HUES6 (cell line): ENCODE data around the gene PLXNB1.
"Not testable (repeated sequence)": the region's sequence is repeated elsewhere in the genome, so short reads cannot be mapped to it uniquely, and the experiment has no call there.

Source experiments
- H3K27ac ChIP-seq: 2 replicates; pipeline ENCODE4 v1.7.0; 2013; ENCODE audit warnings: low read depth, mild to moderate bottlenecking, low read length, inconsistent platforms
- H3K27me3 ChIP-seq: 2 replicates; pipeline ENCODE4 v1.6.1; 2013; ENCODE audit warnings: low read length; ENCODE audit not compliant: control insufficient read depth, insufficient read depth
- H3K36me3 ChIP-seq: 2 replicates; pipeline ENCODE4 v1.6.1; 2013; ENCODE audit warnings: low read length; ENCODE audit not compliant: control insufficient read depth, insufficient read depth
- H3K4me1 ChIP-seq: 2 replicates; pipeline ENCODE4 v1.6.1; 2013; ENCODE audit warnings: low read length; ENCODE audit not compliant: control insufficient read depth, insufficient read depth
- H3K4me3 ChIP-seq: 2 replicates; pipeline ENCODE4 v1.5.1; 2013; ENCODE audit warnings: low read depth, low read length
- H3K9ac ChIP-seq: one replicate; pipeline ENCODE4 v1.6.1; 2013; ENCODE audit warnings: mild to moderate bottlenecking, low read length
- H3K9me3 ChIP-seq: 2 replicates; pipeline ENCODE4 v1.6.1; 2013; ENCODE audit warnings: low read depth, low read length; ENCODE audit not compliant: control insufficient read depth, insufficient read depth

The PLXNB1 gene

DNA sequence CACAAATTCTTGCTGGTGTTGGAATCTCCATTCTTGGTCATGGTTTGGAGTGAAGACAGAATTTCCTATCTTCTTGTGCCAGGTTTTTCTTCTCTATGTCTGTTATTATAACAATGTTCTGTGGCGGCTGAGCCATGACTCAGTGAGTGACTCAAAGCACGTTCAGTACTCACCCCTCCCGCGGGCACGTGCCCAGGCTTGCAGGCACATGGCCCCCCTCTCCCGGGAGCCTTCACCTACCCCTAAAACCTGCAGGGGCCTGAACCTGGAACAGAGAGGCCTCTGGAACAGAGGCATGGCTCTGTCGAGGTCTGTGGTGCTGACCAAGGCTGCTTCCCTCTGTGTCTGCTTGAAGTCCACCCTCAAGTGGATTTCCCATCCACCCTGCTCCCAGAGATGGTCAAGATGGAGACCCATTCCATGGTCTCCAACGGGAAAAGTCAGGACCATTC is 27.6 kb downstream of the PLXNB1 start:
- H3K9ac ChIP-seq = no peak overlapping the region
- H3K9me3 ChIP-seq = no peaks in the 10 kb centered on the region
- H3K4me1 ChIP-seq = peaks cover 7% of the 10 kb centered on the region
- no peak overlapping the region for H3K27ac ChIP-seq
- H3K27me3 ChIP-seq = no peaks in the 10 kb centered on the region
- no peak overlapping the region for H3K4me3 ChIP-seq
- peaks cover 53% of the 10 kb centered on the region for H3K36me3 ChIP-seq

DNA sequence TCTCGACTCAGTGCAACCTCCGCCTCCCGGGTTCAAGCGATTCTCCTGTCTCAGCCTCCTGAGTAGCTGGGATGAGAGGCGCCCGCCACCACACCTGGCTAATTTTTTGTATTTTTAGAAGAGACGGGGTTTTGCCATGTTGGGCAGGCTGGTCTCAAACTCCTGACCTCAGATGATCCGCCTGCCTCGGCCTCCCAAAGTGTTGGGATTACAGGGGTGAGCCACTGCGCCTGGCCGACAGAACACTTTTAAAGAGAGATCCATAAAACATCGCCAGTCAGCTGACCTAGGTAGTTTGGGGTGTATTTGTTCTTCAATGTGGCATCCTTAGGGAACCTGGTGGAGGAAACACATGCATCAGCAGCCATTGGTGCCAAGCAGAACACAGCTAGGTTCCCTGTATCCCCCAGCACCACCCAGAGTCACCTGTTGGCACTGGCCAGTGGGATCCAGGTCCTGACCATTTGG is 28.4 kb downstream of the PLXNB1 start:
- not testable (repeated sequence) for H3K9ac ChIP-seq, H3K9me3 ChIP-seq, H3K27ac ChIP-seq, H3K27me3 ChIP-seq, H3K4me3 ChIP-seq, H3K4me1 ChIP-seq
- peaks cover 45% of the 10 kb centered on the region for H3K36me3 ChIP-seq

DNA sequence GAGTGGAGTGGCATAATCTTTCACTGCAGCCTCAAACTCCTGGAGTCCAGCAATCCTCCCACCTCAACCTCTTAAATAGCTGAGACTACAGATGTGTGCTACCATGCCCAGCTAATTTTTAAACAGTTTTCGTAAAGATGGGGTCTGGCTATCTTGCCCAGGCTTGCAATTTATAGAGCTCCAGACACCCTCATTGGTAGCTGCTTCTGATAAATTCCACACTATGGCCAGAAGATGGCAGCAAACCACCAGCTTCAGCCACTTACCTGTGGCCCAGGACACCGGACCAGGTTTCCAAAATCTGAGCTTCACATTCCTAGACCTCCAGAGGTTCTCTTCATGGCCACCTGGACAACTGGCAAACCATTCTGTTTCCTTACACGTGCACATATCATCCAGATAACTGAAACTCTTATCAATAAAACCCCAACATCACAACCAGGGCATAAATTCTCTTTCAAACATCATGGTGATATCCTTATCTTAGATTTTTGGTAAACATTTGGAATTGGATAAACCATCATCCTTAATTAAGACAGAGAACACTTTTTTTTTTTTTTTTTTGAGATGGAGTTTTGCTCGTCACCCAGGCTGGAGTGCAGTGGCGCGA is 29.0 kb downstream of the PLXNB1 start:
- no peak overlapping the region for H3K4me3 ChIP-seq
- H3K4me1 ChIP-seq = peaks cover 7% of the 10 kb centered on the region
- H3K9ac ChIP-seq = no peak overlapping the region
- no peak overlapping the region for H3K27ac ChIP-seq
- H3K9me3 ChIP-seq = no peaks in the 10 kb centered on the region
- H3K36me3 ChIP-seq = peaks cover 39% of the 10 kb centered on the region
- no peaks in the 10 kb centered on the region for H3K27me3 ChIP-seq

DNA sequence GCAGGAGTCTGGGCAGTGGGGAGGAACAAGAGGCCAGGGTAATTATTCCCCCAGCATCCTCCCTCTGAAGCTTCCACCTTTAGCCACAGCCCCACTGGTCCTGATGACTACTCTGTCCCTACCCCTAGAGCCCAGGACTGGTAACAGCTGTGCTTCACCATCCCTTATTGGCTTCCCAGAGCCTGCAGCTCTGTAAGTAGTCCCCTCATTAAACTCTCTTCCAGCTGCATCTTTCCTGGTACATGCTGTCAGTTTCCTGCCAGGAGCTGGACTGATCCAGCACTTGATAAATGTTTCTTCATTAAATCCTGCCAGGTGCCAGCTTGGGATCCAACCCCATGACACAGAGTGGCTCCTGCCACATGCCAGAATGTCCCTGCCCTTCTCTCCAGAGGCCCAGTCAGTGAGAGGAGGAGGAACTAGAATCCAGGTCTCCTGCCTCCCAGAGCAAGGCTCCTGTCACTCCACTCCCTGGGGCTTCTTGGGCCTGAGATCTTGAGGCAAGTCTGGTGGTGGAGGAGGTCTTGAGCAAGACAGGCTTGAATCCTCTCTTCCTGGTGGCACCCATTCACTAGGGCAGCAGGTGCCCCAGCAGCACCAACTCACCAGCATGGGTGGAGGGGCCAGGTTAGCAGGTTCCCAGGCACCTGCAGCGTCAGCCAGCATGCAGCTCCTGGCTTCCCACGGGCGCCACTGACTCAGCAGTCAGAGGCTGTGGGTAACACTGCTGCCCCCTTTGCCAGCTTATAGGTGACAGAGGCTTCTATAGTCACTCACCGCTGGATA is 30.3 kb downstream of the PLXNB1 start:
- peaks cover 7% of the 10 kb centered on the region for H3K4me1 ChIP-seq
- H3K27ac ChIP-seq = no peak overlapping the region
- peaks cover 26% of the 10 kb centered on the region for H3K36me3 ChIP-seq
- no peaks in the 10 kb centered on the region for H3K27me3 ChIP-seq
- no peak overlapping the region for H3K9ac ChIP-seq
- no peaks in the 10 kb centered on the region for H3K9me3 ChIP-seq
- no peak overlapping the region for H3K4me3 ChIP-seq

DNA sequence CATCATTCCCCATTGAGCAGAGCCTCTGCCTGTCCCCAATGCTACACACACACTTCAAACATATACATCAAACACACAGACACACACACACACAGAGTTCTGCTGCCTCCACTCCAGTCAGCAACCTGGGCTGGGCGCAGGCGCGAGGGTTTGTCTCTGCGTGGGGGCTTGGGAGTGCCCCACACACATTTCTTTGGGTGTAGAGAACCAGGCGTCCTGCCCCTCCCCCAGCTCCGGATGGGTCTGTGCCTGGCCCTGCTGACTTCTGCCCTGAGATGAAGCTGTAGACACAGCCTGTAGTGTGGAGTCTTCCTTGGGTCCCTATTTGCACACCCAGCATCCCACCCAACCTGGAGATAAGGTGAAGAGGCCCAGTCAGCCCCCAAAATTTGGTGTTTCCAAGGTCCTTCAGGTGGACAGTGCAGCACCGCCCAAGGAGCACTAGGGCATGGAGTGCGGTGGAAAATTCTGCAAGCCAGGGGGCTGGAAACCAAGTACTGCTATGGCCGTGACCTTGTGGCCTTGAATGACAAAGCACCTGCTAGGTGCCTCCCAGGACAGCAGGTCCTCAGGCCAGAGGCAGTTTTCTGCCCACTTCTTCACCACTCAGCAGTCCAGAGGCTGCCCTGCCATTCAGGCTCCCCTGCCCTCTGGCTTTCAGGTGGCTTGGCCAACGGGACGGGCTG is 31.0 kb downstream of the PLXNB1 start:
- H3K27ac ChIP-seq = no peak overlapping the region
- H3K36me3 ChIP-seq = peaks cover 18% of the 10 kb centered on the region

DNA sequence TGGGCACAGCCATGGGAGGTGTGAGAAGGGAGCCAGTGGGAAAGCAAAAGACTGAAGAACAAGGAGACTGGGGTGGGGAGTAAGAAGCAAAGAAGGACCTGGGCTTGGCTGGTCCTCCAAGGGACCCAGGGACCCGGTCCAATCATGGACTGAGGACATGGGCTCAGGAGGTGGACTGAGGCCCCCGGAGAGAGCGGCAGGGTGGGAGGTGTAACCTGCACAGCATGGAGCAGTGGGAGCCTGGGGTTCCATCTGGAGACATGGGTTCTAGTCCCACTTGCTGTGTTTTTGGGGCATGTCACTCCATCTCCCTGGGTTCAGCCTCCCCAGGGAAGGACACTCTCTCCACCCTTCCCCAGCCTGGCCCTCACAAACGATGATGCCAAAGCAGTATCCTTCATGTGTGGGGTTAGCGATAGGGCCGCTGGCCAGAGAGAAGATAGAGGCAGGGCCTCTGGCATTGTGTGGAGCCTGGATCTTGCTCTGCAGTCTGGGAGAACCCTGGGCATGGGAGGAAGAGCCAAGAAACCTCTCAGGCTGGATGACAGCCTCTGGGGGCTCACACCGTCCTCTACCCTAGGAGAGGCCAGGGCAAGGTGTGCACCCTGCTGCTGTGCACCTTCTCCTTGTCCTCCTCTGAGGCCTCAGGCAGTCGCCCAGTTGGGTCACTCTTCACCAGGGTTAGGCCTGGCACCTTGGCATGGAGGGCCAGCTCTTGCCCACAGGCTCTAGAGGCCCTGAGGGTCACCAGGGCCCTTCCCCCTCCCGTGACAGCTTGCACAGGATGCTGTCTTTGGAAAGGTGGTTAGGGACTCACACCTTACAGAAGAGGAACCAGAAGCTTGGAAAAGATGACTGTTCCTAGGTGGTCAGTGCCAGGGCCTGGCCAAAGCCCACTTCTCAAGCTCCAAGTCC is 31.9 kb downstream of the PLXNB1 start:
- no peak overlapping the region for H3K27ac ChIP-seq
- no peak overlapping the region for H3K9ac ChIP-seq
- H3K27me3 ChIP-seq = no peaks in the 10 kb centered on the region
- peaks cover 7% of the 10 kb centered on the region for H3K4me1 ChIP-seq
- no peak overlapping the region for H3K4me3 ChIP-seq
- H3K9me3 ChIP-seq = no peaks in the 10 kb centered on the region
- H3K36me3 ChIP-seq = peaks cover 10% of the 10 kb centered on the region

More for the DNA sequence above, 31.0 kb downstream of the PLXNB1 start:
- H3K9me3 ChIP-seq = no peaks in the 10 kb centered on the region
- no peaks in the 10 kb centered on the region for H3K27me3 ChIP-seq
- no peak overlapping the region for H3K4me3 ChIP-seq
- H3K9ac ChIP-seq = no peak overlapping the region
- H3K4me1 ChIP-seq = peaks cover 7% of the 10 kb centered on the region

DNA sequence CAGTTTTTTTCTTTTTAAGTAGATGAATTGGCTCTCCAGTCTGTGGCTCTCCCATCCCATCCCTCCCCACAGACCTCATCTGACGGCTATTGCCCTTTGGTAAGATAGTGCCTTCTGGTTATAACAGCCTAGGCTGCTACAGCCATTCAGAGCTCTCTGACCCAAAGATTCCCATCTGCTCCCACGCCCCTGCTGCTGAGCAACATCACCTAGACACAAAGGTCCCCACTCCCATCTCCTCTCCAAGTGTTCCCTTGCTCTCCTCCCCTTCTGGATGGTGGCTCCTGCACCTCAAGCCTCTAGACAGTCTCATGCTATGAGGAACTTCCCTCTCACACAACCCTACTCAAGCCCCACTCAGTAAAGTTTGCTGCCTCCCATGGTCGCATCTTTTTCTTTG is 34.2 kb downstream of the PLXNB1 start:
- Histone ChIP-seq H3K36me3 (peaks cover 3% of the 10 kb centered on the region; the same call in 1 of the 2 replicates), H3K9ac (no peak overlapping the region), H3K27ac (no peak overlapping the region), H3K27me3 (no peaks in the 10 kb centered on the region), H3K9me3 (no peaks in the 10 kb centered on the region), H3K4me3 (no peak overlapping the region), H3K4me1 (peaks cover 7% of the 10 kb centered on the region)

DNA sequence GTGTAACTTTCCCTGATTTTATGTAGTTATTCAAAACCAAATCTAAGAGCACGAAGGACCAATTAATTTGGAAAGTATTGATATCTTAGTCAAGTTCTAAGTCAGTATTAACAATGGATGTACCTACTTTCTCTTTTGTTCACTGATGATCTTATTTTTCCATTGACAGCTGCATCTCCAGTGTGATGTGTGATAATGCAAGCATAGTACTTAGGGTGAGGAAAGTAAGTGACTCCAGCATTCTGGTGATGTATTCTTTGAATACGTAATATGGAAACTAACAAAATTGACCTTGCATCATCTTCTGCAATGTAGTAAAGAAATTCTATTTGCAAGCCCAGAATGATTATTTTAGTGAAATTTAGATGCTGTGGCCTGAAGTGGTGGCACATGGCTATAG is 35.5 kb downstream of the PLXNB1 start:
- H3K9ac ChIP-seq = no peak overlapping the region
- no peaks in the 10 kb centered on the region for H3K27me3 ChIP-seq
- no peak overlapping the region for H3K4me3 ChIP-seq
- H3K9me3 ChIP-seq = no peaks in the 10 kb centered on the region
- H3K27ac ChIP-seq = no peak overlapping the region
- H3K4me1 ChIP-seq = peaks cover 7% of the 10 kb centered on the region
- H3K36me3 ChIP-seq = no peaks in the 10 kb centered on the region

DNA sequence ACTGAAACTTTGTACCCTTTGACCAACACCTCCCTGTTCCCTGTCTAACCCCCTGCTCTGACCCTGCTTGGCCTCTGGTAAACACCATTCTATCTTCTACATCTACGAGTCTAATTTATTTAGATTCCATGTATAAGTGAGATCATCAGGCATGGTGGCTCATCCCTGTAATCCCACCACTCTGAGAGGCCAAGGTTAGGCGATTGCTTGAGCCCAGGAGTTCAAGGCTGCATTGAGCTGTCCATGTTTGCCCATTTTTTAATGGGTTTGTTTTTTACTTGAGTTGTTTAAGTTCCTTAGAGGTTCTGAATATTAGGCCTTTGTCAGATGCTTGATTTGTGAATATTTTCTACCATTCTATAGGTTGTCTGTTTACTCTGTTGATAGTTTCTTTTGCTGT is 40.9 kb downstream of the PLXNB1 start:
- Histone ChIP-seq H3K4me3 (no peak overlapping the region), H3K9me3 (no peaks in the 10 kb centered on the region), H3K27ac (no peak overlapping the region), H3K9ac (no peak overlapping the region), H3K27me3 (no peaks in the 10 kb centered on the region), H3K4me1 (no peaks in the 10 kb centered on the region), H3K36me3 (no peaks in the 10 kb centered on the region)

DNA sequence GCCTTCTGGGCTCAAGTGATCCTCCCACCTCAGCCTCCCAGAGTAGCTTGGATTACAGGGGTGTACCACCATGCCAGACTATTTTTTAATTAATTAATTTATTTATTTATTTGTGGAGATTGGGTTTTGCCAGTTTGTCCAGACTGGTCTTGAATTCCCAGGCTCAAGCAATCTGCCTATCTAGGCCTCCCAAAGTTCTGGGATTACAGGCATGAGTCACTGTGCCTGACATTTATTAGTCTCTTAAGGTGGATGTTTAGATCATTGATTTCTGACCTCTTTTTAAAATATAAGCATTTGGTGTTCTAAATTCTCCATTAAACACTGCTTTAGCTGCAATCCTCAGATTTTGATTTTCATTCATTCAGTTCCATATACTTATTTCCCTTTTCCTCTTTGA is 42.3 kb downstream of the PLXNB1 start:
- Histone ChIP-seq H3K4me3 (no peak overlapping the region), H3K9me3 (no peaks in the 10 kb centered on the region), H3K27me3 (no peaks in the 10 kb centered on the region), H3K27ac (no peak overlapping the region), H3K36me3 (no peaks in the 10 kb centered on the region), H3K9ac (no peak overlapping the region), H3K4me1 (no peaks in the 10 kb centered on the region)
